Astrocyte (in vitro differentiated cells and primary cell): ENCODE measurements around the gene CCDC30.

ENCODE experiments used
- CTCF ChIP-seq: IDR thresholded peaks from 2 replicates; pipeline ENCODE4 v1.5.1; 2011; ENCODE audit warnings: low read depth, mild to moderate bottlenecking, inconsistent platforms, low read length, moderate library complexity; ENCODE audit not compliant: insufficient read depth
- EZH2 ChIP-seq: IDR thresholded peaks from 2 replicates; pipeline ENCODE4 v1.6.1; 2012; ENCODE audit warnings: mild to moderate bottlenecking, low read length, inconsistent platforms; ENCODE audit not compliant: insufficient read depth

GRCh38 chr1:42646056-42646455 is 183.0 kb downstream of the CCDC30 start:
- TF ChIP-seq CTCF (no peak), EZH2 (no peak)
